Measurements from ENCODE around the gene HDC.

DNA sequence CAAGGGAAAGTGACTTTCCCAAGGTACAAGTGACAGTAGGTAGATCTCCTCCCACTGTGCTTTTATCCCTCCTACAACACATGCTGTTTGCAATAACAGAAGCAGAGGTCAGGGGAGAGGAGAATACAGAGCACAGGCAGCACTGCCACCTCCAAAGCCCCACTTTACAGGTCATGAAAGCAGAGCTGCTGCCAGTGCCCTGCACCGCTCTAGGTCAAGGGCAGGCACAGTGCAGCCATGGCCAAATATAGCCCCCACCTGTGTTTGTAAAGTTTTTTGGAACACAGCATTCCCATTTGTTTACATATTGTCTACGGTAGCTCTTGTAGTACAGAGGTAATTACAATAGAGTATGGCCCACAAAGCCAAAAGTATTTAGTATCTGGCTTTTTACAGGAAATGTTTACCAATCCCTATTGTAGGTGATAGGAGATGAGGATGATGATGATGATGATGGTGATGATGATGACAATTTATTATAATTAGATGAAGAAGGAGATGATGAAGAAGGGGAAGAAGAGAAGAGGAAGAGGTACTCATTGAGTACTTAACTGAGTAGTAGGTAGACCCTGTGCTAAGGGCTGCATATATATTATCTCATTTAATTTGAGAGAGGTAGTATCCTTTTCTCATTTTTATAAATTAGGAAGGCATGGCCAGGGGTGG is 20.4 kb downstream of the HDC start:
- TF ChIP-seq TAF1 (IDR thresholded peaks at IDR 0.05; ENCODE audit: low read depth, low read length), result no peak
- TF ChIP-seq POLR2A (IDR thresholded peaks at IDR 0.05; ENCODE audit: low read depth, low read length), result no peak
- no peak for TF ChIP-seq PAX5 (IDR thresholded peaks at IDR 0.05; ENCODE audit: insufficient read depth, low read length, severe bottlenecking)

All from GM12891 (cell line).